GM23338 (cell line): ENCODE results near the gene MPPED2.

Experiments
- EZH2 ChIP-seq: fragments of 200-600 bp; sonication (generic); IDR thresholded peaks from one replicate; pipeline ENCODE4 v1.8.0; 2017; ENCODE audit warnings: antibody characterized with exemption, mild to moderate bottlenecking, low read depth; ENCODE audit not compliant: unreplicated experiment
- EZH2phosphoT487 ChIP-seq: fragments of 200-600 bp; sonication (generic); IDR thresholded peaks from one replicate; pipeline ENCODE4 v1.8.1; 2018; ENCODE audit warnings: antibody characterized with exemption; ENCODE audit not compliant: unreplicated experiment
- POLR2AphosphoS5 ChIP-seq: IDR thresholded peaks from 2 replicates; pipeline ENCODE4 v1.6.1; 2016; ENCODE audit warnings: antibody characterized with exemption, low read depth
- REST ChIP-seq: IDR thresholded peaks from one replicate; pipeline ENCODE4 v1.6.1; 2018; ENCODE audit warnings: antibody characterized with exemption; ENCODE audit not compliant: unreplicated experiment
- TF ChIP-seq, protein P1 (sequence below), 2 experiments: fragments of 200-600 bp in 1 of 2; sonication (generic) in 1 of 2; conservative IDR thresholded peaks; 2 replicates each; pipeline versions ENCODE4 v1.5.1 to v1.6.1; 2016 to 2017; ENCODE audit warnings: antibody characterized with exemption in 2 of 2, low read depth in 2 of 2, mild to moderate bottlenecking in 2 of 2, moderate library complexity in 1 of 2

DNA sequence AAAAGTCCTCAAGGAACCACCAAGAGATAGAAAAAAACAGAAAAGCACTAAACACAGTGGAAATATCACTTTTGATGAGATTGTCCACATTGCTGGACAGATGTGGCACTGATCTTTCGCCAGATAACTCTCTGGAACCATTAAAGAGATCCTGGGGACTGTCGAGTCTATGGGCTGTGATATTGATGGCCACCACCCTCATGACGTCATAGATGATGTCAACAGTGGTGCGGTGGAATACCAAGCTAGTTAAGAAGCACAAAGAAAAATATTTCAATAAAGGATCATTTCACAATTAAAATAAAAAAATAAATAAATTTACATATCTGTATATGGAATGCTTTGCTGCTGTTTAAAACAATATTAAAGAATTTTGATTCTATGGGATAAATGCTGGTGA is 217.8 kb downstream of the MPPED2 start:
- TF ChIP-seq, protein P1, sequence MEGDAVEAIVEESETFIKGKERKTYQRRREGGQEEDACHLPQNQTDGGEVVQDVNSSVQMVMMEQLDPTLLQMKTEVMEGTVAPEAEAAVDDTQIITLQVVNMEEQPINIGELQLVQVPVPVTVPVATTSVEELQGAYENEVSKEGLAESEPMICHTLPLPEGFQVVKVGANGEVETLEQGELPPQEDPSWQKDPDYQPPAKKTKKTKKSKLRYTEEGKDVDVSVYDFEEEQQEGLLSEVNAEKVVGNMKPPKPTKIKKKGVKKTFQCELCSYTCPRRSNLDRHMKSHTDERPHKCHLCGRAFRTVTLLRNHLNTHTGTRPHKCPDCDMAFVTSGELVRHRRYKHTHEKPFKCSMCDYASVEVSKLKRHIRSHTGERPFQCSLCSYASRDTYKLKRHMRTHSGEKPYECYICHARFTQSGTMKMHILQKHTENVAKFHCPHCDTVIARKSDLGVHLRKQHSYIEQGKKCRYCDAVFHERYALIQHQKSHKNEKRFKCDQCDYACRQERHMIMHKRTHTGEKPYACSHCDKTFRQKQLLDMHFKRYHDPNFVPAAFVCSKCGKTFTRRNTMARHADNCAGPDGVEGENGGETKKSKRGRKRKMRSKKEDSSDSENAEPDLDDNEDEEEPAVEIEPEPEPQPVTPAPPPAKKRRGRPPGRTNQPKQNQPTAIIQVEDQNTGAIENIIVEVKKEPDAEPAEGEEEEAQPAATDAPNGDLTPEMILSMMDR (conservative IDR thresholded peaks at IDR 0.05; ENCODE audit: low read depth in 2 of 2) = no peak
- TF ChIP-seq POLR2AphosphoS5 (no peak), EZH2 (no peak), REST (no peak), EZH2phosphoT487 (no peak)
